Heart left ventricle (tissue), 16 donors: Measurements from ENCODE around the gene ECHDC3. TPM values are rescaled to one million over a fixed set of nuclear protein-coding genes. Genes with fewer than 3 reads are reported as not detected.

Source experiments
- ATAC-seq, 4 donors: fragments of 200-7000 bp; cut with Tn5 transposase; one replicate each; pipeline ENCODE4 v1.9.1; 2020 to 2022; ENCODE audit warnings: moderate library complexity in 4 of 4, mild to moderate bottlenecking in 3 of 4, moderate number of reproducible peaks in 1 of 4
- DNase-seq, 5 donors: peaks; one replicate each; pipeline ENCODE4 v3.0.0-alpha.2; 2020
- H3K27ac ChIP-seq, 12 donors: fragments of 200-600 bp; sonication (generic) in 4 of 12; one replicate each; pipeline versions ENCODE4 v1.5.0 to v1.8.0; 2016 to 2022; ENCODE audit warnings: mild to moderate bottlenecking in 2 of 12
- H3K27me3 ChIP-seq, 9 donors: fragments of 200-600 bp; sonication (generic) in 2 of 9; one replicate each; pipeline versions ENCODE4 v1.5.1 to v1.8.0; 2016 to 2022; ENCODE audit warnings: mild to moderate bottlenecking in 3 of 9
- H3K36me3 ChIP-seq, 9 donors: fragments of 200-600 bp; sonication (generic) in 2 of 9; one replicate each; pipeline versions ENCODE4 v1.5.0 to v1.8.0; 2018 to 2022; ENCODE audit warnings: mild to moderate bottlenecking in 2 of 9
- H3K4me1 ChIP-seq, 12 donors: fragments of 200-600 bp; sonication (generic) in 4 of 12; one replicate each; pipeline versions ENCODE4 v1.5.0 to v1.8.0; 2016 to 2022; ENCODE audit warnings: mild to moderate bottlenecking in 3 of 12
- H3K4me3 ChIP-seq, 12 donors: fragments of 200-600 bp; sonication (generic) in 4 of 12; one replicate each; pipeline versions ENCODE4 v1.5.0 to v1.8.0; 2017 to 2022; ENCODE audit warnings: mild to moderate bottlenecking in 9 of 12, moderate library complexity in 4 of 12
- H3K9me3 ChIP-seq, 12 donors: fragments of 200-600 bp; sonication (generic) in 4 of 12; one replicate each; pipeline versions ENCODE4 v1.5.0 to v1.8.0; 2016 to 2022; ENCODE audit warnings: mild to moderate bottlenecking in 1 of 12
- CTCF ChIP-seq, 12 donors: fragments of 200-600 bp; sonication (generic) in 4 of 12; IDR thresholded peaks; one replicate each; pipeline versions ENCODE4 v1.5.0 to v1.8.0; 2018 to 2022; ENCODE audit warnings: antibody characterized with exemption in 12 of 12, mild to moderate bottlenecking in 5 of 12
- POLR2A ChIP-seq, 2 donors: fragments of 450-650 bp; IDR thresholded peaks; one replicate each; pipeline ENCODE4 v1.6.1; 2017; ENCODE audit warnings: antibody characterized with exemption in 2 of 2, mild to moderate bottlenecking in 2 of 2, moderate library complexity in 2 of 2
- WGBS, 4 donors: extraction: QIAGEN DNeasy Blood & Tissue Kit in 2 of 4; methylation state at CpG; one replicate each; pipeline versions ENCODE4 v1.1.5 to v1.1.7; 2013 to 2018; 5-methylcytosine and 5-hydroxymethylcytosine counted together
- intact Hi-C, 10 donors: fragments of 100-400 bp; cut with DNase I; formaldehyde crosslinking; loops; one replicate each; pipeline versions ENCODE4 v1.11.1 to v1.14.2; 2022
- polyA plus RNA-seq, 2 donors: library from polyadenylated mRNA; stranded (reverse); fragments of 200-250 nt; gene quantifications; one replicate each; pipeline ENCODE4 v1.2.3, GENCODE V29; 2013
- total RNA-seq, 9 donors: library from RNA; depleted of rRNA in 2 of 9; stranded (reverse); fragments of >200 nt in 2 of 9; fragmentation: NEBNext Ultra II Directional in 3 of 9; extraction: Animal tissue kit (Norgen Biotek cat#: 25700) in 3 of 9; gene quantifications; one replicate each; pipeline versions ENCODE4 v1.1.0 to v1.2.4, GENCODE V29; 2016 to 2023
- donor health status: ischemic (EF 13 %, LVEDD 7.1; RV severe dilation, severe dysfunction).
- donor health status: healthy with polysubstance abuse.
- donor health status: DM: no; HTN: yes; CAD: no.
- donor health status: DM: no; HTN: no; CAD: no.
- donor health status: ischemic (EF 25% LVEDD 6.9; RV normal size, moderate dysfunction).
- donor health status: ischemic (EF 25% LVEDD 5.7; RV mildly dilated, moderate dysfunction).
- donor health status: healthy.
- donor health status: DM: yes; HTN: yes; CAD: no.
- donor health status: ischemic (EF 35%, LVEDD 5.7; RV mildly dilated, moderate dysfunction).
- donor health status: nonischemic (EF 11% LVEDD 7.7; RV severe dilation, severe dysfunction).
- donor health status: DM: yes; HTN: yes; CAD: no.
- donor health status: PGD.
- donor health status: ischemic (EF 29% LVEDD 5.4; RV normal size, mild dysfunction).
- donor health status: nonischemic (EF 23%, LVEDD 6.1; RV moderate dilation, normal function).

Gene ECHDC3
- total and polyA plus RNA-seq, 11 donors, result 30.2 to 554 (median 66.1) TPM

- Histone ChIP-seq H3K4me1 (peaks cover 0 to 28% (median 7%) of the 10 kb centered on the region in 12 donors), H3K9me3 (no peaks in the 10 kb centered on the region), H3K27ac (no peak overlapping the region), H3K36me3 (peaks cover 0 to 51% (median 24%) of the 10 kb centered on the region in 9 donors), H3K4me3 (no peak overlapping the region), H3K27me3 (no peaks in the 10 kb centered on the region)
- DNase-seq, result no peak
- no peak for TF ChIP-seq CTCF (IDR thresholded peaks at IDR 0.05)
- no peak for TF ChIP-seq POLR2A (IDR thresholded peaks at IDR 0.05)
- intact Hi-C loops, result loop anchor here in 1 of 10 donors (10.0 kb wide), 1 partner anchor 326 kb away; no protein-coding TSS in a partner anchor
- WGBS, 4 donors, result 94 to 97% (median 96%) methylated on average over 2 of the region's 2 CpGs
- ATAC-seq, result no peak
Measured at GRCh38 chr10:11750420-11750819, 8.2 kb downstream of the ECHDC3 start.

- peaks cover 0 to 50% (median 19%) of the 10 kb centered on the region in 9 donors for H3K36me3 ChIP-seq
- 0 to 1% (median 0%) methylated on average over 1 of the region's 1 CpG for WGBS, 4 donors
- H3K27ac ChIP-seq, result peak overlapping the region in 3 of 12 donors; percentile 36 to 85 (median 80)
- ATAC-seq (no peak), DNase-seq (no peak)
- no peaks in the 10 kb centered on the region for H3K27me3 ChIP-seq
- TF ChIP-seq POLR2A (IDR thresholded peaks at IDR 0.05) (no peak), CTCF (IDR thresholded peaks at IDR 0.05) (no peak)
- H3K4me3 ChIP-seq, result no peak overlapping the region
- intact Hi-C loops, result loop anchor here in 1 of 10 donors (10.0 kb wide), 1 partner anchor 329 kb away; no protein-coding TSS in a partner anchor
- H3K4me1 ChIP-seq, result peaks cover 0 to 43% (median 24%) of the 10 kb centered on the region in 12 donors
- no peaks in the 10 kb centered on the region for H3K9me3 ChIP-seq
Measured at GRCh38 chr10:11754173-11754572, 12.0 kb downstream of the ECHDC3 start.

GRCh38 chr10:11754620-11755019 lies 12.4 kb downstream of the ECHDC3 start:
- Histone ChIP-seq H3K36me3 (peaks cover 0 to 50% (median 18%) of the 10 kb centered on the region in 9 donors), H3K4me3 (no peak overlapping the region), H3K4me1 (peaks cover 0 to 46% (median 24%) of the 10 kb centered on the region in 12 donors), H3K27me3 (no peaks in the 10 kb centered on the region), H3K9me3 (no peaks in the 10 kb centered on the region), H3K27ac (peak overlapping the region in 5 of 12 donors; percentile 8 to 85 (median 36))
- WGBS, 4 donors, result 90 to 96% (median 94%) methylated on average over 4 of the region's 4 CpGs
- intact Hi-C loops, result loop anchor here in 2 of 10 donors (5.0 to 10.0 kb wide), 2 partner anchors 237 to 330 kb away; no protein-coding TSS in a partner anchor
- no peak for DNase-seq
- TF ChIP-seq CTCF (IDR thresholded peaks at IDR 0.05) (no peak), POLR2A (IDR thresholded peaks at IDR 0.05) (no peak)
- no peak for ATAC-seq

GRCh38 chr10:11755512-11756263 lies 13.5 kb downstream of the ECHDC3 start:
- H3K27ac ChIP-seq, result peak overlapping the region in 10 of 12 donors; percentile 1 to 85 (median 59)
- H3K36me3 ChIP-seq, result peaks cover 0 to 46% (median 13%) of the 10 kb centered on the region in 9 donors
- intact Hi-C loops, result loop anchor here in 5 of 10 donors (2.0 to 10.0 kb wide), 5 partner anchors 237 to 331 kb away; no protein-coding TSS in a partner anchor
- H3K9me3 ChIP-seq, result no peaks in the 10 kb centered on the region
- 63 to 76% (median 70%) methylated on average over 21 of the region's 21 CpGs for WGBS, 4 donors
- no peaks in the 10 kb centered on the region for H3K27me3 ChIP-seq
- TF ChIP-seq POLR2A (IDR thresholded peaks at IDR 0.05) (peak in 1 of 2 donors; percentile 12), CTCF (IDR thresholded peaks at IDR 0.05) (no peak)
- ATAC-seq (peak; percentile 51 to 68 (median 56)), DNase-seq (peak in 1 of 5 donors; percentile 55)
- peaks cover 0 to 56% (median 29%) of the 10 kb centered on the region in 12 donors for H3K4me1 ChIP-seq
- H3K4me3 ChIP-seq, result no peak overlapping the region
